ENCODE results near the gene TCF20. TPM values are rescaled to one million over a fixed set of nuclear protein-coding genes. Genes with fewer than 3 reads are reported as not detected.
A peak's percentile ranks its signal among the peaks of the same experiment; 100 is the strongest.

Gene TCF20
- total RNA-seq, 2 experiments from 2014 or later = 61.6 to 64.1 TPM

GRCh38 chr22:42291287-42291686 lies 20.8 kb upstream of the TCF20 start:
- Histone ChIP-seq H3K36me3 (ENCODE audit: insufficient read depth, low read length) (no peaks in the 10 kb centered on the region), H3K27ac (ENCODE audit: low read depth in 1 of 2, low read length in 2 of 2) (no peak overlapping the region), H3K9me3 (ENCODE audit: control insufficient read depth in 1 of 2, insufficient read depth in 1 of 2, low read length in 2 of 2) (no peaks in the 10 kb centered on the region), H3K4me3 (ENCODE audit: low read length) (no peak overlapping the region), H3K4me1 (ENCODE audit: insufficient read depth, low read length) (peaks cover 43% of the 10 kb centered on the region), H3K27me3 (ENCODE audit: control insufficient read depth in 1 of 2, insufficient read depth in 2 of 2, low read length in 2 of 2) (no peaks in the 10 kb centered on the region)
- no peak for TF ChIP-seq CTCF (IDR thresholded peaks at IDR 0.05)
- POLR2A ChIA-PET = no interaction called here
- no peak overlapping the region for H3K4me3 Mint-ChIP-seq
- no peak overlapping the region for H3K27ac Mint-ChIP-seq
- CTCF ChIA-PET = no interaction called here
- no peak for DNase-seq
- H3K36me3 Mint-ChIP-seq (ENCODE audit: low read depth) = no peaks in the 10 kb centered on the region
- no peaks in the 10 kb centered on the region for H3K9me3 Mint-ChIP-seq
- H3K27me3 Mint-ChIP-seq = no peaks in the 10 kb centered on the region
- no peak for ATAC-seq (ENCODE audit: poor library complexity)
- intact Hi-C loops (cut with DNase I, micrococcal nuclease) = no loop called here
- peaks cover 59% of the 10 kb centered on the region for H3K4me1 Mint-ChIP-seq (ENCODE audit: low read depth)

GRCh38 chr22:42289671-42290541 lies 19.5 kb upstream of the TCF20 start:
- no peaks in the 10 kb centered on the region for H3K27me3 ChIP-seq (ENCODE audit: control insufficient read depth in 1 of 2, insufficient read depth in 2 of 2, low read length in 2 of 2)
- peak overlapping the region; percentile 33 for H3K27ac Mint-ChIP-seq

GRCh38 chr22:42288791-42289190 lies 18.3 kb upstream of the TCF20 start:
- H3K4me1 ChIP-seq (ENCODE audit: insufficient read depth, low read length) = peaks cover 46% of the 10 kb centered on the region
- H3K9me3 ChIP-seq (ENCODE audit: control insufficient read depth in 1 of 2, insufficient read depth in 1 of 2, low read length in 2 of 2) = no peaks in the 10 kb centered on the region
- H3K27me3 Mint-ChIP-seq = no peaks in the 10 kb centered on the region
- H3K27ac ChIP-seq (ENCODE audit: low read depth in 1 of 2, low read length in 2 of 2) = no peak overlapping the region
- H3K27me3 ChIP-seq (ENCODE audit: control insufficient read depth in 1 of 2, insufficient read depth in 2 of 2, low read length in 2 of 2) = no peaks in the 10 kb centered on the region
- H3K27ac Mint-ChIP-seq = peak overlapping the region; percentile 33
- no peak for DNase-seq
- TF ChIP-seq CTCF (IDR thresholded peaks at IDR 0.05) = no peak
- H3K9me3 Mint-ChIP-seq = no peaks in the 10 kb centered on the region
- H3K36me3 Mint-ChIP-seq (ENCODE audit: low read depth) = no peaks in the 10 kb centered on the region
- intact Hi-C loops (cut with DNase I, micrococcal nuclease) = no loop called here
- ATAC-seq (ENCODE audit: poor library complexity) = no peak
- POLR2A ChIA-PET = no interaction called here
- H3K4me3 ChIP-seq (ENCODE audit: low read length) = no peak overlapping the region
- no peak overlapping the region for H3K4me3 Mint-ChIP-seq
- CTCF ChIA-PET = no interaction called here
- peaks cover 55% of the 10 kb centered on the region for H3K4me1 Mint-ChIP-seq (ENCODE audit: low read depth)
- H3K36me3 ChIP-seq (ENCODE audit: insufficient read depth, low read length) = no peaks in the 10 kb centered on the region

More at GRCh38 chr22:42289671-42290541, 19.5 kb upstream of the TCF20 start:
- Mint-ChIP-seq H3K36me3 (ENCODE audit: low read depth) (no peaks in the 10 kb centered on the region), H3K9me3 (no peaks in the 10 kb centered on the region), H3K4me1 (ENCODE audit: low read depth) (peaks cover 60% of the 10 kb centered on the region), H3K27me3 (no peaks in the 10 kb centered on the region), H3K4me3 (no peak overlapping the region)
- ChIA-PET POLR2A (no interaction called here), CTCF (no interaction called here)
- H3K4me3 ChIP-seq (ENCODE audit: low read length) = no peak overlapping the region
- no peaks in the 10 kb centered on the region for H3K9me3 ChIP-seq (ENCODE audit: control insufficient read depth in 1 of 2, insufficient read depth in 1 of 2, low read length in 2 of 2)
- DNase-seq (no peak), ATAC-seq (ENCODE audit: poor library complexity) (no peak)
- H3K4me1 ChIP-seq (ENCODE audit: insufficient read depth, low read length) = peaks cover 46% of the 10 kb centered on the region
- H3K27ac ChIP-seq (ENCODE audit: low read depth in 1 of 2, low read length in 2 of 2) = no peak overlapping the region
- H3K36me3 ChIP-seq (ENCODE audit: insufficient read depth, low read length) = no peaks in the 10 kb centered on the region
- intact Hi-C loops (cut with DNase I, micrococcal nuclease) = no loop called here
- no peak for TF ChIP-seq CTCF (IDR thresholded peaks at IDR 0.05)
